Stimulated activated CD4-positive, alpha-beta T cell treated with anti-CD3 and anti-CD28 coated beads, Interleukin-1b, Interleukin-23, amount 100 ng/mL, for 1 hour (primary cell): ENCODE results near the gene BRINP3.

ENCODE experiments used
- DNase-seq, 2 donors: peaks; one replicate each; pipeline ENCODE4 v3.0.0-alpha.2; 2020; ENCODE audit warnings: low read depth in 2 of 2

The BRINP3 gene

DNA sequence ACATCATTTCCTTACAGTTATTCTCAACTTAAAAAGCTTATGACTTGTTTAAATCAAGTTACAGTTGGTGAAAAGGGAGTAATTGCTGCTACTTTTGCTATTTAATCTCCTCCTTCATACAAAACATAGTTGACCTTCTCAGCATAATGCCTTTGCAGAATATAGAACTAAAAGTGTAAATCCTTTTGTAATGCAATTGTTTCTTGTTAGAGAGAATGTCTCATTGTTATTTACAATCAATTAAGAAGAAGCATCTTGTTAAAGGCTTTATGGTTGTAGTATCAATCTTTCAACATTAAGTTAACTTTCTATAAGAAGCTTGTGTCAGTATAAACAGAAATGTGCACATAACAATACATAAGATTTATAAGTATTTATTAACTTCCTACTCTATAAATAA lies 360.7 kb downstream of the BRINP3 start:
- DNase-seq = no peak

DNA sequence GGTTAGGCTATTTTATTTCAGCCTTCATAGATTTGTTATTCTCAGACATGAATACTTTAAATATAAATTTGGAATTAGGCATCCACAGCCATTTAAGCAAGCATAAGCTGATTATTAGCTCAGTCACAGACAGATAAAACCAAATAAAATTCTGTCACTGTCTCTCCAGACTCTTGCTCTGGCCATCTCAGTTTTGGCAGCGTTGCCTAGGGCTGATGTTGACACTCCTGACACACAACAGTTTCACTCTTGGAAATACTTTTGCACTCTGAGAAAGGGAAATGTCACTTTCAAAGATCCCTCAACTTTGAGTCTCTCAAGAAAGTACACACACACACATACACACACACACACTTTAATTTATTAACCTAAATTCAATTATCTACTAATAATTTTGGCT lies 372.7 kb downstream of the BRINP3 start:
- no peak for DNase-seq

DNA sequence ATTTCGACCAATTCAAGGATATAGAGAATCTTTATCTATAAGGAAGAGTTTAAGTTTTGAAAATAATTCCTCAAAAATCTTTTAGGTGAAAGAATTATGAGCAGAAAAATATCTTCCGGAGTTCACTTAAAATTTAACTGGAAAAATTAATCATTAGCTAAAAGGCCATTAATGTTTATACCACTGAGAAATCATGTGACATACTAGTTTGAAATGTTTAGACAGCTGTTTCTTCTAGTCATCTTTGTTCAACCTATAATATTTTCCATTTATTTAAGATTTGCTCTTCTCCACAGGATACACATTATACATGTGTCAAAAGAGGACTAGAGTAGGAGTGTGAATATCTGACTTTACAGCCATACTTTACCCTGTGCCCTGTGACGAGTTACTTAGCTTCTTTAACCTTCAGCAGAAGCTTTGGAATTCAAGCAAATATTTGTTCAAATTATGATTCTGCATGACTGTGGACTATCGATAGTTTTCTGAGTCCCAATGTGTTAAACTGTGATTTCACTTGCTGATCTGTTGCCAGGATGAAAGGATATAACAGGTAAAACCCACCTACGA lies 374.8 kb downstream of the BRINP3 start:
- no peak for DNase-seq

DNA sequence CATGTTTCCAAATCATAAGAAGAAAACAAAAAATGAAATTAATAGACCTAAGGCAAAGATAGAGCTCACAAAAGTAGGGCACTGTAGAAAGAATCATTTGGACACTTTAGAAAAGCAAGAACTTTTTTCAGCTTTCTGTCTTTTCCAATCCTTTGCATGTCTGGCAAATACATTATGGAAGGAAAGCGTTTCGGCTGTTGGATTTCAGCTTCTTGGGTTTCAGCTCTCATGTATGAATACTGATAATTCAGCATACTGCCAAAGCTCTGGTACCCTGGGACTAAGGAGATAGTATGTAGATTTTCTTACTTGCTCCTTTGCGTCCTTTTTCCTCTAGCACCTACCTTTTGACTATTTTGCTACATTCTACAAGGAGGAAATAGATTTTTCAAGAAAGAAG lies 375.9 kb downstream of the BRINP3 start:
- DNase-seq = no peak

DNA sequence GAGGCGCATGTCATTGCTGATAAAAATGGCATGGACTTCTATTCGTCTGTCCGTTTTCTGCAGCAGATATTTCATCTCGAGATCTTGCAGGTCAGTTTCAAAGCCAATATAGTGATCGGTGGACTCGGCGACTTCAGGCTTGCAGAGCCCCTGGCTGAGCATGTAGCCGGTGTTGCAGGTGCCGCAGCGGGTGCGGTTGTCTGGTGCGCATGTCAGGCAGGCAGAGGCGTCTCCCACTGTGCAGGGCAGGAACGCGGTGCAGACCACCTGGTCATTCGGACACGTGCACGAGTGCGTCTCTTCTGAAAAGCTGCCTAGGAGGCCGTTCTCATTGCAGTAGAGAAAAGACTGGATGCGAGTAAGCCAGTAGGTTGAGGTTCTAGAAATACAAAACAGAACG lies 378.9 kb downstream of the BRINP3 start:
- no peak for DNase-seq

DNA sequence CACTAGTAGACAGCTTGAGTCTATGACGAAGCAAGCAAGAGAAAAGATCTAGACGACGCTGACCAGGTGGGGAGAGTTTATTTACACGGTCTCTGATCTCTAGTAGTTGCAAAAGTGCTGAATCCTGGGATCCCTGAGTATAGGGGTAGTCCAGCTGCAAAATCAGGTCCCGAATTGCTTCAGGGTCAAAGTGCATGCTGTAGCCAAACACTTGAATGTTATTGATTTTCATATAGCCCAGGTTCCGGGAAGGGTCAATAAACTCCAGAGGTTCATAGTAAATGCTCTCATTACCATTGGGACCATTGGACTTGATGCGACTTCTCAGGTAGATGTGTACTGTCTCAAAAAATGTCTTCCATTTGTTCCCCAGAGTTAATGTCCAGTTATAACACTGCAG lies 379.6 kb downstream of the BRINP3 start:
- no peak for DNase-seq

DNA sequence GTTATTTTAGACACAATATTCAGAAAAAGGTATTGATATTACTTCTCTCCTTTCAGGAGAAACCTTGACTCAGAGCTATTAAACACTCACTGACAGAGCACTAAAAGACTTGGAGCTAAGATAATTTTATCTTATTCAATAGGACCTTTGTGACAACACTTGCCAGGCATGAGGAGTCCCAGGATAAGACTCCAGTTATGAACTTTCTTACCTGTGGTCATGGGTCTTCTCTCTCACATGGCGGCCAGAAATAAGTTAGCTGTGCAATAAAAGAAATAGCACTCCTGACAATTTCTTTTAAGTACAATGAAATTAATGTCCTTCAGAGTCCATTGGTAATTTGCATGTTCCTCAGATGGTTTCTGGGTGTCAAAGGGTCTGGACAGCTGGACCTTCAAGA lies 382.1 kb downstream of the BRINP3 start:
- no peak for DNase-seq

DNA sequence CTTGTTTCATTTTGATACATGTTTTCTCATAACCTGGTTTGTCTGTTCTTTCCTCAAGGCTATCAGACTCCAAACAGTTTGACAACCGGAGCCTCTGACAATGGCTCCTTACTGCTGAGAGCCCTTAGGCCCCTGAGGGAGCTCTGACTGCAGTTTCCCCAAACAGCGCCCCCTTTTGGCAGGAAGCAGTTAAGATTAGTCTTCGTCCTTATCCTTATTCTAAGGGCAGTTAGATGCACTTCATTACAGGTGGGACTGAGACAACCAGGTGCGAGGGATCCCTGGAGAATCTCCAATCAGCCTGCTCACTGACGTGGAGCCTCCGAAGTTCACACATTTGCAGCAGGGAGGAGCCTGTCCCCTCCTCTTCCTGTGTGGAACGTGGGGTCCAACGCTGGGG lies 393.1 kb downstream of the BRINP3 start:
- no peak for DNase-seq

DNA sequence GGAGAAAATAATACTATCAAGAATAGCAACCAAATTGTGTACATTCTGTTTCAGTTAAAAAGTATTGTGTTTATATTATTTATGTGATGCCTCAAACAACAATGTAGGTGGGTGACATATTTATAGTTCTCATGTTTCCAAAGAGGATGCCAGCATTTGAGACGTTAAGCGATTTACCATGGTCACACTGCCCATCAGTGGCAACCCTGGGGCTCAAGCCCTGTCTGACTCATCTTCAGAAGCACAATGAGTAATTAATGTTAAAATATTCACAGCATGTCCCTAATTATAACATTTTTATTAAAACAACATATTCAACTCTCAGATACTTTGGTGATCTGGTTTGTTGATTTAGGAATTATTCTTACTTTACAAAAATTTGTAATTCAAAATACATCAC lies 409.4 kb downstream of the BRINP3 start:
- no peak for DNase-seq

DNA sequence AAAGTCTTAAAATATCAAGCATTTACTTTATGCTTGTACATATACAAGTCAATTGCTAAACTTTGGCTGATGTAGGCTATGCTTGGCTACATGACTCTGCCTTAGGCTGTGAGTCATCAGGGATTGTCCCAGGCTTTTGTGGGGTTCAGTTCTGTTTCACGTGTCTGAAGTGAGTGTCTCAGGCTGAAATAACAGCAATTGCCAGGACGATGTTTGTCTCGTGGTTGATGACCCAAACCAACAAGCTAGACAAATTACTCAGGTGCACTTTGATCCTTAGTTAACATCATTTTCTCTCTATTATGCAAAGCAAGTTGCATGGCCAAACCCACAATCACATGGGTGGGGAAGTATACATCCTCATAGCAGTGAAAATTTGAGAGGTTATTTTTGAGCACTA lies 410.1 kb downstream of the BRINP3 start:
- DNase-seq = no peak

DNA sequence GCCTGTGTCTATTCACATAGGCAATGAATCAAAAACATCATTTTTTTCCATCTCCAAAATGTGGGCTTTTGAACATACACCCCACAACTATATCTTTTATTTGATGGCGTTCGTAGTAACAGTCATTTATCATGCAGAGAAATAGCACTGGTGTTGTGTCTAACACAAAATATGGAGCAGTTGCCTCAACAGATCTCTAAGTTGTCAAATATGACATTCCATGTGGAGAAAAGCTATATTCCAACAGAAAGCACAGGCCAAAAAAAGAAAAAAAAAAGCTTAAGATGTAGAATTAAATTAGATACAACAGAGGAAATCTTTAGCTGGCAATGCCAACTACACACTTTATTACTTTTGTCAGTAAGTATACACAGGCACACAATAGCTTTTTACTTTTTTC lies 411.7 kb downstream of the BRINP3 start:
- no peak for DNase-seq

DNA sequence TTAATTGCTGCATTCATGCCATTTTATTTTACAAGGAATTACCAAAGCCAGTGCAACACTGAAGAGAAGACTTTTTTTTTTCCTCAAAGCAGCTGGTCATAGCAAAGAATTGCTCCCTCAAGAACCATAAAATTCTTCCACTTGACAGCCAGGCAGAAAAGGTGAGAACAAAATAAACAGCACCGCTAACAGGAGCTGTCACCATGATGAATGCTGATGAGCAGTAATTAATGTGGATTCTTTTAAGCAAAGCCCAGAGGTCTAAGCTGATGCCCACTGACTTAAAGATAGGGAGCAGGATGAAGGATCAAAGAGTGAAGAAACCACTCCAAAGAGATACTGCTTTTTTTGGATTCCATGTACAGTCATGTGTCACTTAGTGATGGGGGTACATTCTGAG lies 428.4 kb downstream of the BRINP3 start:
- DNase-seq = no peak
